22Rv1 (cell line): ENCODE measurements around the gene ANKRD50.

ENCODE experiments used
- H3K27ac ChIP-seq: fragments of 450-650 bp; 2 replicates; pipeline ENCODE4 v1.5.1; 2017
- CTCF ChIP-seq: fragments of 450-650 bp; IDR thresholded peaks from 2 replicates; pipeline ENCODE4 v1.5.1; 2017; ENCODE audit warnings: mild to moderate bottlenecking
- ZFX ChIP-seq: fragments of 450-650 bp; IDR thresholded peaks from 2 replicates; pipeline ENCODE4 v1.6.1; 2017; ENCODE audit warnings: antibody characterized with exemption, borderline replicate concordance

ANKRD50 gene

GRCh38 chr4:124710015-124710741 lies 2.4 kb downstream of the ANKRD50 start:
- TF ChIP-seq CTCF (no peak), ZFX (no peak)
- no peak overlapping the region for H3K27ac ChIP-seq

- no peak overlapping the region for H3K27ac ChIP-seq
- TF ChIP-seq ZFX (no peak), CTCF (no peak)
Observed at GRCh38 chr4:124708517-124709300, 3.8 kb downstream of the ANKRD50 start.

- TF ChIP-seq CTCF (no peak), ZFX (no peak)
Observed at GRCh38 chr4:124705393-124705792, 7.1 kb downstream of the ANKRD50 start.

GRCh38 chr4:124703154-124703553 lies 9.4 kb downstream of the ANKRD50 start:
- TF ChIP-seq ZFX: no peak
- no peak for TF ChIP-seq CTCF
- no peak overlapping the region for H3K27ac ChIP-seq

More at GRCh38 chr4:124705393-124705792, 7.1 kb downstream of the ANKRD50 start:
- no peak overlapping the region for H3K27ac ChIP-seq

- TF ChIP-seq CTCF (no peak), ZFX (no peak)
- H3K27ac ChIP-seq: no peak overlapping the region
Observed at GRCh38 chr4:124697441-124697840, 15.1 kb downstream of the ANKRD50 start.

- H3K27ac ChIP-seq: no peak overlapping the region
- TF ChIP-seq ZFX (no peak), CTCF (no peak)
Observed at GRCh38 chr4:124696182-124696581, 16.4 kb downstream of the ANKRD50 start.

- H3K27ac ChIP-seq: no peak overlapping the region
- TF ChIP-seq ZFX (no peak), CTCF (no peak)
Observed at GRCh38 chr4:124694946-124695598, 17.5 kb downstream of the ANKRD50 start.
